ENCODE data around the gene DSG3. TPM values are rescaled to one million over a fixed set of nuclear protein-coding genes. Genes with fewer than 3 reads are reported as not detected.

The DSG3 gene, protein sequence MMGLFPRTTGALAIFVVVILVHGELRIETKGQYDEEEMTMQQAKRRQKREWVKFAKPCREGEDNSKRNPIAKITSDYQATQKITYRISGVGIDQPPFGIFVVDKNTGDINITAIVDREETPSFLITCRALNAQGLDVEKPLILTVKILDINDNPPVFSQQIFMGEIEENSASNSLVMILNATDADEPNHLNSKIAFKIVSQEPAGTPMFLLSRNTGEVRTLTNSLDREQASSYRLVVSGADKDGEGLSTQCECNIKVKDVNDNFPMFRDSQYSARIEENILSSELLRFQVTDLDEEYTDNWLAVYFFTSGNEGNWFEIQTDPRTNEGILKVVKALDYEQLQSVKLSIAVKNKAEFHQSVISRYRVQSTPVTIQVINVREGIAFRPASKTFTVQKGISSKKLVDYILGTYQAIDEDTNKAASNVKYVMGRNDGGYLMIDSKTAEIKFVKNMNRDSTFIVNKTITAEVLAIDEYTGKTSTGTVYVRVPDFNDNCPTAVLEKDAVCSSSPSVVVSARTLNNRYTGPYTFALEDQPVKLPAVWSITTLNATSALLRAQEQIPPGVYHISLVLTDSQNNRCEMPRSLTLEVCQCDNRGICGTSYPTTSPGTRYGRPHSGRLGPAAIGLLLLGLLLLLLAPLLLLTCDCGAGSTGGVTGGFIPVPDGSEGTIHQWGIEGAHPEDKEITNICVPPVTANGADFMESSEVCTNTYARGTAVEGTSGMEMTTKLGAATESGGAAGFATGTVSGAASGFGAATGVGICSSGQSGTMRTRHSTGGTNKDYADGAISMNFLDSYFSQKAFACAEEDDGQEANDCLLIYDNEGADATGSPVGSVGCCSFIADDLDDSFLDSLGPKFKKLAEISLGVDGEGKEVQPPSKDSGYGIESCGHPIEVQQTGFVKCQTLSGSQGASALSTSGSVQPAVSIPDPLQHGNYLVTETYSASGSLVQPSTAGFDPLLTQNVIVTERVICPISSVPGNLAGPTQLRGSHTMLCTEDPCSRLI
- total RNA-seq: 0.09 to 0.16 TPM (median 0.13 TPM) in 3 replicates

DNA sequence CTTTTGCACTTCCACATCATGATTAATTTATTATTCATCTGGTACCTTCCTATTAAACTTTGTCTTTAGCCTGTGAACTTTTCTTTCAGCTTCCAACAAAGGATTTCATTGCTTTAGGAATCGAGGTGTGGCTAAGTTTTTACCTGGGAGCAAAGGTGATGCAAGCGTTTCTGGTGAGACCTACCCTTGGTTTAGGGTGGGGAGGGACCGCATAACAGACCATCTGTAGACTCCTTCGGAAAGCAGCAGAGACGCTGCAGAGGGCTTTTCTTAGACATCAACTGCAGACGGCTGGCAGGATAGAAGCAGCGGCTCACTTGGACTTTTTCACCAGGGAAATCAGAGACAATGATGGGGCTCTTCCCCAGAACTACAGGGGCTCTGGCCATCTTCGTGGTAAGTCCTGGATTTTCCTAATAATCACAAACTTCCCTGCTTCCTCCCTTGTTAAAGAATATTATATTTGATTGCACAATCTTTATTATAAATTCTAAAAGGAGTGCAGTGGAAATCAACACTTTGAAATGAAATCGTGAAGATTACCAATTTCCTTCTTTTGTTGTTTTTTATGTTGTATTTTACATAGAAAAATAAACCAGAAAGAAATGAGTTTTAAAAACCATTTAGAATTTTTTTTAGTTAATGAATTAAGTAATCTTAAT lies at the start of gene DSG3:
Gene DSG3, plus strand, starts transcription at position 212 of the 662 bp plus-strand sequence. Its CDS starts 137 bp downstream, at position 349.
- H3K27ac Mint-ChIP-seq: no peak within 1 kb of the TSS
- DNase-seq (ENCODE audit: low spot score in 2 of 2, unreplicated experiment in 2 of 2): no peak
- no peaks in the 10 kb centered on the region for H3K27me3 Mint-ChIP-seq (ENCODE audit: low read depth)
- TF ChIP-seq, protein P1, sequence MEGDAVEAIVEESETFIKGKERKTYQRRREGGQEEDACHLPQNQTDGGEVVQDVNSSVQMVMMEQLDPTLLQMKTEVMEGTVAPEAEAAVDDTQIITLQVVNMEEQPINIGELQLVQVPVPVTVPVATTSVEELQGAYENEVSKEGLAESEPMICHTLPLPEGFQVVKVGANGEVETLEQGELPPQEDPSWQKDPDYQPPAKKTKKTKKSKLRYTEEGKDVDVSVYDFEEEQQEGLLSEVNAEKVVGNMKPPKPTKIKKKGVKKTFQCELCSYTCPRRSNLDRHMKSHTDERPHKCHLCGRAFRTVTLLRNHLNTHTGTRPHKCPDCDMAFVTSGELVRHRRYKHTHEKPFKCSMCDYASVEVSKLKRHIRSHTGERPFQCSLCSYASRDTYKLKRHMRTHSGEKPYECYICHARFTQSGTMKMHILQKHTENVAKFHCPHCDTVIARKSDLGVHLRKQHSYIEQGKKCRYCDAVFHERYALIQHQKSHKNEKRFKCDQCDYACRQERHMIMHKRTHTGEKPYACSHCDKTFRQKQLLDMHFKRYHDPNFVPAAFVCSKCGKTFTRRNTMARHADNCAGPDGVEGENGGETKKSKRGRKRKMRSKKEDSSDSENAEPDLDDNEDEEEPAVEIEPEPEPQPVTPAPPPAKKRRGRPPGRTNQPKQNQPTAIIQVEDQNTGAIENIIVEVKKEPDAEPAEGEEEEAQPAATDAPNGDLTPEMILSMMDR (IDR thresholded peaks at IDR 0.05; ENCODE audit: unreplicated experiment): no peak
- no peaks in the 10 kb centered on the region for H3K4me1 Mint-ChIP-seq
- no peaks in the 10 kb centered on the region for H3K36me3 Mint-ChIP-seq
- no peaks in the 10 kb centered on the region for H3K9me3 Mint-ChIP-seq
- H3K4me3 Mint-ChIP-seq: no peak within 1 kb of the TSS

DNA sequence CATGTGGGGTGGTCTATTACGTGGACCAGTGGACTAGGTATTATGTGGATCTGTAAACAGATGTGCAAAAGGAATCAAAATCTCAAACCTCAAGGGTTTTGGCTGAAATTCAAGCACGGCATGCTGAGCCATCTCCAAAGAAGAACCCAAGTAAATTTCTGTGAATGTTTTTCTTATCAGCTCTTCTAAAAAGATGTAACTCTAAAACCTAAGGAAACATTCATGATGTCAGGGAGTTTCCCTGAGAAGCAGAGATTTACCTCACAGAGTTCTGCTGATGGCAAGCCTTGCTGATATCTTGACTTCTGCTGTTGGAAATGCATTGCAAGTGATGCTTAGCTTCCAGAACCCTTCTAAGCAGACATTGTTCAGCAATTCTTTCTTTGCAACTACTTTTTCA lies 49.4 kb upstream of the DSG3 start:
- peaks cover 50% of the 10 kb centered on the region for H3K4me1 Mint-ChIP-seq
- H3K27ac Mint-ChIP-seq: no peak overlapping the region
- no peaks in the 10 kb centered on the region for H3K27me3 Mint-ChIP-seq (ENCODE audit: low read depth)
- TF ChIP-seq, protein P1 (IDR thresholded peaks at IDR 0.05; ENCODE audit: unreplicated experiment): no peak
- no peaks in the 10 kb centered on the region for H3K36me3 Mint-ChIP-seq
- no peaks in the 10 kb centered on the region for H3K9me3 Mint-ChIP-seq
- no peak for DNase-seq (ENCODE audit: low spot score in 2 of 2, unreplicated experiment in 2 of 2)
- H3K4me3 Mint-ChIP-seq: no peak overlapping the region

DNA sequence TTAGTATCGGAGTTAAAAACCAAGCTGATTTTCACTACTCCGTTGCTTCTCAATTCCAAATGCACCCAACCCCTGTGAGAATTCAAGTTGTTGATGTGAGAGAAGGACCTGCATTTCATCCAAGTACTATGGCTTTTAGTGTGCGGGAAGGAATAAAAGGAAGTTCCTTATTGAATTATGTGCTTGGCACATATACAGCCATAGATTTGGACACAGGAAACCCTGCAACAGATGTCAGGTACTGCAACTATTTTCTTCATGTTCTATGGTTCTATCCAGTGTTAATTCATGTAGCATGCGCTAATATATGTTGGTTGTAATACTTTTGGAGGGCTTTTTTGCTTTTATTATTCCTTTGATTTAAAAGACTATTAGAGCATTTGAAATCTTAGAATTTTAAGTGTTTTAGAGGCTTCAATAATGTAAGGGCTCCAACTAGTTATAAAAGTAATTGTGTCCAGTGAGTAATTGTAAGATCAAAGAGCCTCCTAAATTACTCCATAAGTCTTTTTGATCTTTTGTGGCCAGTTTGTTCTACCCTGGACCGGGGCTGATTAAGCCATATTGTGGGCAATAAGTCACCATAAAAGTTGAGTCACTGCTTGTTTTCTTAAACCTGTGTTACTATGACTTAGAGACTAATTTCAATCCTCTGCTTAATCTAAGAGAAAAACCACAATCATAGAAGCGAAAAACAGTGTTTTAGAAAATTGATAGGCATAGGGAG lies 48.1 kb upstream of the DSG3 start:
- Mint-ChIP-seq H3K27me3 (ENCODE audit: low read depth) (no peaks in the 10 kb centered on the region), H3K4me3 (no peak overlapping the region), H3K27ac (peak overlapping the region; percentile 86), H3K36me3 (no peaks in the 10 kb centered on the region), H3K9me3 (no peaks in the 10 kb centered on the region), H3K4me1 (peaks cover 49% of the 10 kb centered on the region)
- TF ChIP-seq, protein P1 (IDR thresholded peaks at IDR 0.05; ENCODE audit: unreplicated experiment): no peak
- DNase-seq (ENCODE audit: low spot score in 2 of 2, unreplicated experiment in 2 of 2): no peak

DNA sequence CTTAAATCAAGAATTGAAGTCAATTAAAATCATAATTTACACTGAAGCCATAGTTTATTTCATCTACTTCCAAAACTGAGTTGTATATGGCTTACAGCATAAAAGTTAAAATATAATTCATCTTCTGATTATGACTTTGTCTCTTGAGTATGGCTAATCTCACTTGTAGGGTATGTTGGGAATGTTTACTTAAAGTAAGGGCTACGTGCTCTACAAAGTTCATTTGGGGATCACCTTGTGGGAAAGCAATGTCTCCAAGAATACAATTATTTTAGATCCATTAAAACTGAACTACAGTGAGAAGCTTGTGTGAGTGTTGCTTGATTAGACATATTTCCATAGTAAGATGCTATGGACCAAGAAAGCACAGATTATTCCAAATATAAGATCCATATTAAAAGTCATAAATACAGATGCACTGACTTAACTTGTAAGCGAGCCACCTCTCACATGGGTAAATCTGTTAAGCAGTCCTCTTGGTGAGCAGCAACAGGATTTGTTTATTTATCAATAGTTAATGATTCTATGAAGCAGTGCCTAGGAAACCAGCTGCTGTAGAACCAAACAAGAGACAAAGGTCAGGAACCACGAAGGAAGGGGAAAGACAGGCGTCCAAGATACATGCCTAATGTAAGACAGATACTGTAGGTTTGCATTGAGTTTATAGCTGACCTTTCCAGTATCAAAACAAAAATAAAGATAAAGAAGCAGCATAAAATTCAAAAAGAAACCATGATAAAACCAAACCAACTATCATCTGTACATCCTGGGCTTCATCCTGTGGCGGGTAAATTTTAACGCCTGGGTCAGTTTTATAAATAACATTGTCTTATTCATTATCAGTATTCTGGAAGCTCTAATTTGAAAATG lies 46.1 kb upstream of the DSG3 start:
- Mint-ChIP-seq H3K27me3 (ENCODE audit: low read depth) (no peaks in the 10 kb centered on the region), H3K36me3 (no peaks in the 10 kb centered on the region), H3K27ac (peak overlapping the region; percentile 58), H3K4me3 (no peak overlapping the region), H3K4me1 (peaks cover 49% of the 10 kb centered on the region), H3K9me3 (no peaks in the 10 kb centered on the region)
- no peak for DNase-seq (ENCODE audit: low spot score in 2 of 2, unreplicated experiment in 2 of 2)
- TF ChIP-seq, protein P1 (IDR thresholded peaks at IDR 0.05; ENCODE audit: unreplicated experiment): no peak

Data from mesothelial cell of epicardium (in vitro differentiated cells).